GM23338 (cell line): ENCODE data around the gene PGR. TPM values are rescaled to one million over a fixed set of nuclear protein-coding genes. Genes with fewer than 3 reads are reported as not detected.

Experiments used
- ATAC-seq: fragments of 200-7000 bp; cut with Tn5 transposase; 3 replicates; pipeline ENCODE4 v1.9.1; 2020
- DNase-seq: peaks from one replicate; pipeline ENCODE4 v3.0.0-alpha.2; 2015; ENCODE audit warnings: low spot score
- H2AFZ ChIP-seq: fragments of 200-600 bp; sonication (generic); 2 replicates; pipeline ENCODE4 v1.8.0; 2016; ENCODE audit warnings: antibody characterized with exemption, mild to moderate bottlenecking, moderate library complexity
- H3F3A ChIP-seq: fragments of 200-600 bp; sonication (generic); replicated peaks from 2 replicates; pipeline ENCODE4 v1.8.0; 2017; ENCODE audit warnings: antibody characterized with exemption, mixed run types, low read depth
- H3K27ac ChIP-seq: fragments of 200-600 bp; sonication (generic); 2 replicates; pipeline ENCODE4 v1.6.1; 2016; ENCODE audit warnings: low read depth
- H3K27me3 ChIP-seq: fragments of 200-600 bp; sonication (generic); 2 replicates; pipeline ENCODE4 v1.8.0; 2016; ENCODE audit warnings: mild to moderate bottlenecking, mixed run types, moderate library complexity; ENCODE audit not compliant: insufficient read depth
- H3K36me3 ChIP-seq: fragments of 200-600 bp; sonication (generic); 2 replicates; pipeline ENCODE4 v1.8.0; 2016; ENCODE audit warnings: mild to moderate bottlenecking; ENCODE audit not compliant: insufficient read depth
- H3K4me1 ChIP-seq: fragments of 200-600 bp; sonication (generic); 2 replicates; pipeline ENCODE4 v1.8.0; 2016; ENCODE audit warnings: mild to moderate bottlenecking, moderate library complexity; ENCODE audit not compliant: insufficient read depth
- H3K4me2 ChIP-seq: fragments of 200-600 bp; sonication (generic); 2 replicates; pipeline ENCODE4 v1.7.1; 2017; ENCODE audit warnings: mixed run types
- H3K4me3 ChIP-seq: fragments of 200-600 bp; sonication (generic); 2 replicates; pipeline ENCODE4 v1.6.1; 2016; ENCODE audit warnings: mixed run types
- H3K79me2 ChIP-seq: fragments of 200-600 bp; sonication (generic); replicated peaks from 2 replicates; pipeline ENCODE4 v1.8.0; 2017; ENCODE audit warnings: mild to moderate bottlenecking; ENCODE audit not compliant: insufficient read depth
- H3K9me2 ChIP-seq: fragments of 200-600 bp; sonication (generic); 2 replicates; pipeline ENCODE4 v1.8.0; 2017; ENCODE audit not compliant: insufficient read depth
- H4K20me1 ChIP-seq: fragments of 200-600 bp; sonication (generic); replicated peaks from 2 replicates; pipeline ENCODE4 v1.8.0; 2017; ENCODE audit warnings: mild to moderate bottlenecking; ENCODE audit not compliant: insufficient read depth
- H3K27ac Mint-ChIP-seq: 2 replicates; pipeline ENCODE4 v1.8.0; 2020; ENCODE audit warnings: inconsistent platforms, mild to moderate bottlenecking, moderate library complexity, mixed read lengths
- H3K27me3 Mint-ChIP-seq: 3 replicates; pipeline ENCODE4 v1.8.0; 2022; ENCODE audit warnings: low read depth, mild to moderate bottlenecking, moderate library complexity, mixed read lengths, inconsistent platforms; ENCODE audit not compliant: insufficient read depth, poor library complexity
- H3K36me3 Mint-ChIP-seq: 3 replicates; pipeline ENCODE4 v1.8.0; 2021; ENCODE audit warnings: low read depth, mild to moderate bottlenecking, inconsistent platforms, moderate library complexity, mixed read lengths
- H3K4me1 Mint-ChIP-seq: 3 replicates; pipeline ENCODE4 v1.8.0; 2020; ENCODE audit warnings: mild to moderate bottlenecking, inconsistent platforms, mixed read lengths
- H3K4me3 Mint-ChIP-seq: 3 replicates; pipeline ENCODE4 v1.8.0; 2021; ENCODE audit warnings: moderate library complexity, mild to moderate bottlenecking, inconsistent platforms, mixed read lengths
- H3K9me3 Mint-ChIP-seq: 3 replicates; pipeline ENCODE4 v1.8.0; 2020; ENCODE audit warnings: moderate library complexity, mild to moderate bottlenecking, inconsistent platforms, mixed read lengths
- CREB1 ChIP-seq: fragments of 250-450 bp; sonication (Bioruptor Pico); IDR thresholded peaks from 2 replicates; pipeline ENCODE4 v1.5.0; 2020; ENCODE audit warnings: low read depth, mild to moderate bottlenecking, moderate library complexity
- ETS1 ChIP-seq: IDR thresholded peaks from 2 replicates; pipeline ENCODE4 v1.6.1; 2016; ENCODE audit warnings: antibody characterized with exemption
- EZH2 ChIP-seq: fragments of 200-600 bp; sonication (generic); IDR thresholded peaks from one replicate; pipeline ENCODE4 v1.8.0; 2017; ENCODE audit warnings: antibody characterized with exemption, mild to moderate bottlenecking, low read depth; ENCODE audit not compliant: unreplicated experiment
- EZH2phosphoT487 ChIP-seq: fragments of 200-600 bp; sonication (generic); IDR thresholded peaks from one replicate; pipeline ENCODE4 v1.8.1; 2018; ENCODE audit warnings: antibody characterized with exemption; ENCODE audit not compliant: unreplicated experiment
- JUNB ChIP-seq: IDR thresholded peaks from one replicate; pipeline ENCODE4 v1.6.1; 2016; ENCODE audit warnings: antibody characterized with exemption; ENCODE audit not compliant: unreplicated experiment
- NANOG ChIP-seq: IDR thresholded peaks from 2 replicates; pipeline ENCODE4 v1.6.1; 2016; ENCODE audit warnings: antibody characterized with exemption, borderline replicate concordance
- POLR2AphosphoS5 ChIP-seq: IDR thresholded peaks from 2 replicates; pipeline ENCODE4 v1.6.1; 2016; ENCODE audit warnings: antibody characterized with exemption, low read depth
- REST ChIP-seq: IDR thresholded peaks from one replicate; pipeline ENCODE4 v1.6.1; 2018; ENCODE audit warnings: antibody characterized with exemption; ENCODE audit not compliant: unreplicated experiment
- STAT1 ChIP-seq: IDR thresholded peaks from one replicate; pipeline ENCODE4 v1.6.1; 2016; ENCODE audit warnings: antibody characterized with exemption; ENCODE audit not compliant: unreplicated experiment
- ZNF114 ChIP-seq: fragments of 250-450 bp; sonication (Bioruptor Pico); IDR thresholded peaks from 2 replicates; pipeline ENCODE4 v1.5.0; 2020; ENCODE audit warnings: mild to moderate bottlenecking, moderate library complexity
- ZNF331 ChIP-seq: fragments of 250-450 bp; sonication (Bioruptor Pico); IDR thresholded peaks from 2 replicates; pipeline ENCODE4 v1.5.0; 2020; ENCODE audit warnings: low read depth, mild to moderate bottlenecking, moderate library complexity
- ZNF462 ChIP-seq: fragments of 250-450 bp; sonication (Bioruptor Pico); IDR thresholded peaks from 2 replicates; pipeline ENCODE4 v1.5.0; 2020; ENCODE audit warnings: mild to moderate bottlenecking, moderate library complexity
- polyA plus RNA-seq: library from polyadenylated mRNA; unstranded; fragments of >200 nt; fragmentation: Nextera tagmentation; extraction: Ambion mirVana; gene quantifications from 2 replicates; pipeline ENCODE4 v1.2.1, GENCODE V29; 2016
- total RNA-seq: library from RNA; depleted of rRNA; stranded (reverse); fragments of >200 nt; shearing (Covaris generic); gene quantifications from 2 replicates; pipeline ENCODE4 v1.2.3, GENCODE V29; 2014
- TF ChIP-seq, protein P1 (sequence below), 2 experiments: fragments of 200-600 bp in 1 of 2; sonication (generic) in 1 of 2; conservative IDR thresholded peaks; 2 replicates each; pipeline versions ENCODE4 v1.5.1 to v1.6.1; 2016 to 2017; ENCODE audit warnings: antibody characterized with exemption in 2 of 2, low read depth in 2 of 2, mild to moderate bottlenecking in 2 of 2, moderate library complexity in 1 of 2

PGR gene
- total and polyA plus RNA-seq, 2 experiments from 2014 or later = 0.07 to 0.11 TPM

- Histone ChIP-seq H3K27me3 (no peaks in the 10 kb centered on the region), H3K4me3 (no peak overlapping the region), H3K9me2 (no peaks in the 10 kb centered on the region), H3K4me1 (no peaks in the 10 kb centered on the region), H2AFZ (no peak overlapping the region), H3F3A (no peaks in the 10 kb centered on the region), H3K79me2 (no peaks in the 10 kb centered on the region), H3K4me2 (no peak overlapping the region), H4K20me1 (no peaks in the 10 kb centered on the region), H3K36me3 (no peaks in the 10 kb centered on the region), H3K27ac (no peak overlapping the region)
- Mint-ChIP-seq H3K27ac (no peak overlapping the region), H3K4me1 (peaks cover 3% of the 10 kb centered on the region; the same call in 2 of the 3 replicates), H3K4me3 (no peak overlapping the region), H3K9me3 (no peaks in the 10 kb centered on the region), H3K27me3 (no peaks in the 10 kb centered on the region), H3K36me3 (no peaks in the 10 kb centered on the region)
- TF ChIP-seq STAT1 (no peak), ZNF331 (CRISPR knock-in tag) (no peak), ETS1 (no peak), NANOG (no peak), EZH2phosphoT487 (no peak), EZH2 (no peak), JUNB (no peak), ZNF462 (no peak), REST (no peak), POLR2AphosphoS5 (no peak), ZNF114 (no peak), CREB1 (CRISPR knock-in tag) (no peak)
- TF ChIP-seq, protein P1, sequence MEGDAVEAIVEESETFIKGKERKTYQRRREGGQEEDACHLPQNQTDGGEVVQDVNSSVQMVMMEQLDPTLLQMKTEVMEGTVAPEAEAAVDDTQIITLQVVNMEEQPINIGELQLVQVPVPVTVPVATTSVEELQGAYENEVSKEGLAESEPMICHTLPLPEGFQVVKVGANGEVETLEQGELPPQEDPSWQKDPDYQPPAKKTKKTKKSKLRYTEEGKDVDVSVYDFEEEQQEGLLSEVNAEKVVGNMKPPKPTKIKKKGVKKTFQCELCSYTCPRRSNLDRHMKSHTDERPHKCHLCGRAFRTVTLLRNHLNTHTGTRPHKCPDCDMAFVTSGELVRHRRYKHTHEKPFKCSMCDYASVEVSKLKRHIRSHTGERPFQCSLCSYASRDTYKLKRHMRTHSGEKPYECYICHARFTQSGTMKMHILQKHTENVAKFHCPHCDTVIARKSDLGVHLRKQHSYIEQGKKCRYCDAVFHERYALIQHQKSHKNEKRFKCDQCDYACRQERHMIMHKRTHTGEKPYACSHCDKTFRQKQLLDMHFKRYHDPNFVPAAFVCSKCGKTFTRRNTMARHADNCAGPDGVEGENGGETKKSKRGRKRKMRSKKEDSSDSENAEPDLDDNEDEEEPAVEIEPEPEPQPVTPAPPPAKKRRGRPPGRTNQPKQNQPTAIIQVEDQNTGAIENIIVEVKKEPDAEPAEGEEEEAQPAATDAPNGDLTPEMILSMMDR (conservative IDR thresholded peaks at IDR 0.05; ENCODE audit: low read depth in 2 of 2) = no peak
- no peak for ATAC-seq
- DNase-seq = no peak
These were observed 77.9 kb downstream of the PGR start for GRCh38 chr11:101051677-101052076.
